Stimulated activated naive B cell treated with anti-CD40 and anti-IgM and Interleukin-4, amounts not matched to agents 10 μg/mL and 1 μg/mL and 100 μg/mL, for 72 hours (primary cell): Measurements from ENCODE around the gene SPARC.

Experiments
- ATAC-seq, 2 donors: fragments of 150-1000 bp; cut with Tn5 transposase; replicated peaks; 2 replicates each; pipeline ENCODE4 v1.10.0; 2021; ENCODE audit warnings: moderate library complexity in 1 of 2
- DNase-seq: peaks from one replicate; pipeline ENCODE4 v3.0.0; 2021
- H3K27ac Mint-ChIP-seq: one replicate; pipeline ENCODE4 v1.8.0; 2022; ENCODE audit warnings: mild to moderate bottlenecking, mixed read lengths
- H3K27me3 Mint-ChIP-seq, 2 donors: one replicate each; pipeline ENCODE4 v1.8.0; 2022; ENCODE audit warnings: mixed read lengths in 2 of 2
- H3K36me3 Mint-ChIP-seq, 2 donors: one replicate each; pipeline ENCODE4 v1.8.0; 2022; ENCODE audit warnings: mixed read lengths in 2 of 2, mild to moderate bottlenecking in 1 of 2
- H3K4me1 Mint-ChIP-seq, 2 donors: one replicate each; pipeline ENCODE4 v1.8.0; 2022; ENCODE audit warnings: mixed read lengths in 2 of 2, mild to moderate bottlenecking in 1 of 2
- H3K4me3 Mint-ChIP-seq, 2 donors: one replicate each; pipeline ENCODE4 v1.8.0; 2022; ENCODE audit warnings: mild to moderate bottlenecking in 2 of 2, mixed read lengths in 2 of 2, moderate library complexity in 1 of 2
- H3K9me3 Mint-ChIP-seq, 2 donors: one replicate each; pipeline ENCODE4 v1.8.0; 2022; ENCODE audit warnings: mixed read lengths in 2 of 2, mild to moderate bottlenecking in 1 of 2

Gene SPARC

GRCh38 chr5:151679421-151680155, 7.1 kb downstream of the SPARC start:
- ATAC-seq (no peak), DNase-seq (no peak)
- Mint-ChIP-seq H3K36me3 (no peaks in the 10 kb centered on the region), H3K4me1 (peaks cover 0 to 5% of the 10 kb centered on the region in 2 donors), H3K9me3 (no peaks in the 10 kb centered on the region), H3K27ac (no peak overlapping the region), H3K4me3 (no peak overlapping the region), H3K27me3 (peaks cover 0 to 6% of the 10 kb centered on the region in 2 donors)

DNA sequence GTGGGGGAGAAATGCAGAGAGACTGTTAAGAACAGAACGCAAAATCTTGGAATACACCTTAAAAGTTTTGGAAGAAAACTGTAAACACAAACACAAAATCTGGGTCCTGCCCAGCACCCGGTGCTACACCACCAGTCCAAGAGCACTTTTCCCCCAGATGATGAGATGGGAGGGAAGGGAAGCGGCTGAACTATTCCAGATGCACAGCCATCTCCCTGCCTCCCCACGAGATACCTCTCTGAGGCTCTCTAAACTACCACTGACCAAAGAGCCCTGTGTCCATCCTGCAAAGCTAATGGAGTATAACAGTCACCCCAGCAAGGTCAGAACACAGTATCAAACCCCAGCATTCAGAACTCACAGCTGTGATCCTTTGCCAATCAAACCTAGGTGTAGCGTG, 8.0 kb downstream of the SPARC start:
- no peak for ATAC-seq
- Mint-ChIP-seq H3K36me3 (no peaks in the 10 kb centered on the region), H3K27me3 (peaks cover 0 to 6% of the 10 kb centered on the region in 2 donors), H3K4me3 (no peak overlapping the region), H3K4me1 (peaks cover 0 to 5% of the 10 kb centered on the region in 2 donors), H3K27ac (no peak overlapping the region), H3K9me3 (no peaks in the 10 kb centered on the region)
- no peak for DNase-seq

- H3K9me3 Mint-ChIP-seq, result no peaks in the 10 kb centered on the region
- H3K4me1 Mint-ChIP-seq, result peaks cover 0 to 5% of the 10 kb centered on the region in 2 donors
- H3K27ac Mint-ChIP-seq, result no peak overlapping the region
- peaks cover 0 to 6% of the 10 kb centered on the region in 2 donors for H3K27me3 Mint-ChIP-seq
- ATAC-seq (no peak), DNase-seq (no peak)
- H3K4me3 Mint-ChIP-seq, result no peak overlapping the region
- H3K36me3 Mint-ChIP-seq, result no peaks in the 10 kb centered on the region
Measured at GRCh38 chr5:151677776-151678545, 8.8 kb downstream of the SPARC start.

DNA sequence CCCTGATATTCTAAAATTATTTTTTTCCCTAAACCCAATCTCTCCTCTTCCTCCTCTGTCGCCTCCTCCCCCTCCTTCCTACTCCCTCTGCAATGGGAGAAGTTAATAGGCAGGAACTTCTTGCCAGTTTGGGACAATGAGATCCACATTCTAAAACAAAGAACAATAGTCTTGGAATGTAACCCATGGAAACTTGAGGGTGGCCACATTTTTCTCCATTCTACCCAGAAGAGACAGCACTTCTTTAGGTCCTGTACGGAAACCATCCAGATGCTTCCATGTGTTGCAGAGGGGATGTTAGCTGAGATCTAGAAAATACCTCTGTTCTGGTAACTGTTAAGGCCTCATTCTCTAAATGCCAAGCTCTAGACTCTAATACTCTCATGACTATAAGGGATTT, 10.0 kb downstream of the SPARC start:
- no peak overlapping the region for H3K27ac Mint-ChIP-seq
- H3K9me3 Mint-ChIP-seq, result no peaks in the 10 kb centered on the region
- no peaks in the 10 kb centered on the region for H3K36me3 Mint-ChIP-seq
- peaks cover 0 to 6% of the 10 kb centered on the region in 2 donors for H3K27me3 Mint-ChIP-seq
- peaks cover 0 to 5% of the 10 kb centered on the region in 2 donors for H3K4me1 Mint-ChIP-seq
- DNase-seq (no peak), ATAC-seq (no peak)
- no peak overlapping the region for H3K4me3 Mint-ChIP-seq

- H3K27ac Mint-ChIP-seq, result no peak overlapping the region
- ATAC-seq (no peak), DNase-seq (no peak)
- H3K27me3 Mint-ChIP-seq, result peaks cover 0 to 6% of the 10 kb centered on the region in 2 donors
- H3K4me3 Mint-ChIP-seq, result no peak overlapping the region
- H3K9me3 Mint-ChIP-seq, result no peaks in the 10 kb centered on the region
- no peaks in the 10 kb centered on the region for H3K36me3 Mint-ChIP-seq
- peaks cover 0 to 5% of the 10 kb centered on the region in 2 donors for H3K4me1 Mint-ChIP-seq
Measured at GRCh38 chr5:151676314-151676712, 10.4 kb downstream of the SPARC start.

- peaks cover 0 to 6% of the 10 kb centered on the region in 2 donors for H3K27me3 Mint-ChIP-seq
- peak in 1 of 2 donors; percentile 23 for ATAC-seq
- H3K9me3 Mint-ChIP-seq, result no peaks in the 10 kb centered on the region
- H3K4me3 Mint-ChIP-seq, result no peak overlapping the region
- no peaks in the 10 kb centered on the region for H3K36me3 Mint-ChIP-seq
- no peak overlapping the region for H3K27ac Mint-ChIP-seq
- H3K4me1 Mint-ChIP-seq, result peaks cover 0 to 5% of the 10 kb centered on the region in 2 donors
- DNase-seq, result no peak
Measured at GRCh38 chr5:151675611-151676313, 11.0 kb downstream of the SPARC start.

GRCh38 chr5:151674626-151675610, 11.8 kb downstream of the SPARC start:
- no peak for ATAC-seq
- Mint-ChIP-seq H3K4me3 (no peak overlapping the region), H3K36me3 (no peaks in the 10 kb centered on the region), H3K27me3 (peaks cover 0 to 6% of the 10 kb centered on the region in 2 donors), H3K27ac (no peak overlapping the region), H3K9me3 (no peaks in the 10 kb centered on the region), H3K4me1 (peaks cover 0 to 5% of the 10 kb centered on the region in 2 donors)
- no peak for DNase-seq

- Mint-ChIP-seq H3K27ac (no peak overlapping the region), H3K4me3 (no peak overlapping the region), H3K9me3 (no peaks in the 10 kb centered on the region), H3K27me3 (peaks cover 0 to 6% of the 10 kb centered on the region in 2 donors), H3K4me1 (peaks cover 0 to 5% of the 10 kb centered on the region in 2 donors), H3K36me3 (no peaks in the 10 kb centered on the region)
- ATAC-seq (no peak), DNase-seq (no peak)
Measured at GRCh38 chr5:151673421-151673820, 13.3 kb downstream of the SPARC start.

- ATAC-seq, result no peak
- no peak for DNase-seq
- Mint-ChIP-seq H3K27me3 (peaks cover 0 to 6% of the 10 kb centered on the region in 2 donors), H3K27ac (no peak overlapping the region), H3K9me3 (no peaks in the 10 kb centered on the region), H3K4me1 (peaks cover 0 to 2% of the 10 kb centered on the region in 2 donors), H3K4me3 (no peak overlapping the region), H3K36me3 (no peaks in the 10 kb centered on the region)
Measured at GRCh38 chr5:151672516-151672915, 14.2 kb downstream of the SPARC start.

DNA sequence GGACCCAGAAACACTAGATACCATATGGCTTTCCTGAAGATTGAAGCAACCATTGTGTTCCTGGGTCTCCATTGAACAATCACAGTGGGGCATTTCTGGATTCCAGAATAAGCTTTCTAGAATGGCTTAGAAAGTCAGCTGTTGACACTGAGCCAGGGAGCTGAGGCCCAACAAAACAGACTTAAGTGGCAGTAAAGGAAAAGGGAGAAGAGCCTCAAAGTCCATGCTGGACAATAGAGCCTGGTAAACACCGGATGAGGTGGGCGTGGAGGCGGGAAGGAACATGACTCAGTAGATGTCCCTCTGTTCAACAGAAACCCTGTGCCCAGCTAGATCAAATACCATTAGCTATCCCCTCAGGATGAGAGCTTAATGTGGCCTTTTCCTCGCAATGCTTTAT, 14.8 kb downstream of the SPARC start:
- ATAC-seq (no peak), DNase-seq (no peak)
- H3K27me3 Mint-ChIP-seq, result peaks cover 0 to under 1% of the 10 kb centered on the region in 2 donors
- H3K36me3 Mint-ChIP-seq, result no peaks in the 10 kb centered on the region
- H3K27ac Mint-ChIP-seq, result no peak overlapping the region
- peaks cover 0 to 2% of the 10 kb centered on the region in 2 donors for H3K4me1 Mint-ChIP-seq
- no peak overlapping the region for H3K4me3 Mint-ChIP-seq
- no peaks in the 10 kb centered on the region for H3K9me3 Mint-ChIP-seq

GRCh38 chr5:151670953-151671636, 15.6 kb downstream of the SPARC start:
- H3K4me3 Mint-ChIP-seq, result no peak overlapping the region
- H3K36me3 Mint-ChIP-seq, result no peaks in the 10 kb centered on the region
- H3K4me1 Mint-ChIP-seq, result peaks cover 0 to 2% of the 10 kb centered on the region in 2 donors
- H3K27ac Mint-ChIP-seq, result no peak overlapping the region
- no peaks in the 10 kb centered on the region for H3K9me3 Mint-ChIP-seq
- DNase-seq (no peak), ATAC-seq (no peak)
- no peaks in the 10 kb centered on the region for H3K27me3 Mint-ChIP-seq

- Mint-ChIP-seq H3K4me1 (peaks cover 0 to 2% of the 10 kb centered on the region in 2 donors), H3K27me3 (no peaks in the 10 kb centered on the region), H3K4me3 (no peak overlapping the region), H3K9me3 (no peaks in the 10 kb centered on the region), H3K36me3 (no peaks in the 10 kb centered on the region), H3K27ac (no peak overlapping the region)
- ATAC-seq, result no peak
- no peak for DNase-seq
Measured at GRCh38 chr5:151670083-151670686, 16.5 kb downstream of the SPARC start.

DNA sequence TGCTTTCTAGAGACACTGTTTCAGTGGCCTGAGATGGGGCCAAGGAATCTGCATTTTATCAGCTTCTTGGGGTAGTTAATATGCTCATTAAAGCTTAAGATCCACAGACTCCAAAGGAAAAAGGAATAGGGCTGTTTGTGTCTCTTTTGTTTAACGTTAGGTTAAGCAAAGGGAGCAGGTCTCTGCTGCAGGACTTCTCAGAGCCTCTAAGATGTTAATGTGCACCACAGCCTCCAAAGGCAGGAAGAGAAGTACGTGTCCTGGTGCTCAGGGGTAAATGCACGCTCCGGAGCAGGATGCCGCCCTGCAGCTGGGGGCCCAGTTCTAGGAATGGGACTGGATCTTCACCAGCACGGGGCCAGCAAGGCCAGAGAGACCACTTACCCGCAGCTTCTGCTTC, 19.6 kb downstream of the SPARC start:
- H3K4me1 Mint-ChIP-seq, result peaks cover 20 to 21% of the 10 kb centered on the region in 2 donors
- no peaks in the 10 kb centered on the region for H3K9me3 Mint-ChIP-seq
- H3K27me3 Mint-ChIP-seq, result no peaks in the 10 kb centered on the region
- H3K36me3 Mint-ChIP-seq, result no peaks in the 10 kb centered on the region
- ATAC-seq (no peak), DNase-seq (no peak)
- no peak overlapping the region for H3K4me3 Mint-ChIP-seq
- H3K27ac Mint-ChIP-seq, result no peak overlapping the region
